Mucosa of stomach (tissue), 1 donor: ENCODE data around the gene TBC1D10A.

ENCODE experiments used
- H3K27me3 ChIP-seq: one replicate; pipeline ENCODE4 v1.7.0; 2013; ENCODE audit warnings: mild to moderate bottlenecking, low read length; ENCODE audit not compliant: control insufficient read depth, insufficient read depth
- H3K36me3 ChIP-seq: one replicate; pipeline ENCODE4 v1.7.0; 2013; ENCODE audit warnings: low read length; ENCODE audit not compliant: control insufficient read depth, insufficient read depth
- H3K4me1 ChIP-seq: one replicate; pipeline ENCODE4 v1.7.0; 2013; ENCODE audit warnings: mild to moderate bottlenecking, low read length; ENCODE audit not compliant: control insufficient read depth, insufficient read depth
- H3K4me3 ChIP-seq: one replicate; pipeline ENCODE4 v1.7.0; 2013; ENCODE audit warnings: low read length
- H3K9ac ChIP-seq: one replicate; pipeline ENCODE4 v1.7.0; 2013; ENCODE audit warnings: mild to moderate bottlenecking, low read length, moderate library complexity
- H3K9me3 ChIP-seq: one replicate; pipeline ENCODE4 v1.7.0; 2013; ENCODE audit warnings: mild to moderate bottlenecking, low read length, moderate library complexity; ENCODE audit not compliant: control insufficient read depth
- donor health status: Pancreatic carcinoma.

TBC1D10A gene

GRCh38 chr22:30326706-30327362, at the start of gene TBC1D10A:
TBC1D10A (minus strand) TSS chr22:30326941; CDS start chr22:30326881, 60 bp downstream.
- Histone ChIP-seq H3K9me3 (no peaks in the 10 kb centered on the region), H3K4me3 (peak within 1 kb of the TSS; percentile 92), H3K4me1 (peaks cover 27% of the 10 kb centered on the region), H3K9ac (peak within 1 kb of the TSS; percentile 84), H3K27me3 (no peaks in the 10 kb centered on the region), H3K36me3 (no peaks in the 10 kb centered on the region)

GRCh38 chr22:30375312-30375849, 48.6 kb upstream of the TBC1D10A start:
- Histone ChIP-seq H3K36me3 (no peaks in the 10 kb centered on the region), H3K9ac (no peak overlapping the region), H3K27me3 (no peaks in the 10 kb centered on the region), H3K4me3 (no peak overlapping the region), H3K4me1 (no peaks in the 10 kb centered on the region), H3K9me3 (no peaks in the 10 kb centered on the region)

- Histone ChIP-seq H3K9ac (no peak overlapping the region), H3K9me3 (no peaks in the 10 kb centered on the region), H3K4me1 (no peaks in the 10 kb centered on the region), H3K27me3 (no peaks in the 10 kb centered on the region), H3K36me3 (no peaks in the 10 kb centered on the region), H3K4me3 (no peak overlapping the region)
Measured at GRCh38 chr22:30373331-30374325, 46.9 kb upstream of the TBC1D10A start.

GRCh38 chr22:30372915-30373314, 46.2 kb upstream of the TBC1D10A start:
- no peak overlapping the region for H3K9ac ChIP-seq
- H3K36me3 ChIP-seq, result no peaks in the 10 kb centered on the region
- H3K9me3 ChIP-seq, result no peaks in the 10 kb centered on the region

GRCh38 chr22:30371981-30372380, 45.2 kb upstream of the TBC1D10A start:
- Histone ChIP-seq H3K9ac (no peak overlapping the region), H3K36me3 (no peaks in the 10 kb centered on the region), H3K9me3 (no peaks in the 10 kb centered on the region), H3K4me1 (no peaks in the 10 kb centered on the region), H3K27me3 (no peaks in the 10 kb centered on the region), H3K4me3 (no peak overlapping the region)

More at GRCh38 chr22:30372915-30373314, 46.2 kb upstream of the TBC1D10A start:
- Histone ChIP-seq H3K4me1 (no peaks in the 10 kb centered on the region), H3K4me3 (no peak overlapping the region), H3K27me3 (no peaks in the 10 kb centered on the region)

GRCh38 chr22:30371321-30371720, 44.6 kb upstream of the TBC1D10A start:
- Histone ChIP-seq H3K4me1 (no peaks in the 10 kb centered on the region), H3K27me3 (no peaks in the 10 kb centered on the region), H3K4me3 (no peak overlapping the region), H3K9ac (no peak overlapping the region), H3K9me3 (no peaks in the 10 kb centered on the region), H3K36me3 (no peaks in the 10 kb centered on the region)

- H3K9ac ChIP-seq, result no peak overlapping the region
- H3K36me3 ChIP-seq, result no peaks in the 10 kb centered on the region
- no peaks in the 10 kb centered on the region for H3K4me1 ChIP-seq
- no peaks in the 10 kb centered on the region for H3K9me3 ChIP-seq
- H3K4me3 ChIP-seq, result no peak overlapping the region
- H3K27me3 ChIP-seq, result no peaks in the 10 kb centered on the region
Measured at GRCh38 chr22:30370641-30371230, 44.0 kb upstream of the TBC1D10A start.

GRCh38 chr22:30368420-30368819, 41.7 kb upstream of the TBC1D10A start:
- H3K36me3 ChIP-seq, result no peaks in the 10 kb centered on the region
- H3K9me3 ChIP-seq, result no peaks in the 10 kb centered on the region
- H3K4me1 ChIP-seq, result no peaks in the 10 kb centered on the region
- no peak overlapping the region for H3K4me3 ChIP-seq
- H3K27me3 ChIP-seq, result no peaks in the 10 kb centered on the region
- no peak overlapping the region for H3K9ac ChIP-seq

- H3K9me3 ChIP-seq, result no peaks in the 10 kb centered on the region
- no peaks in the 10 kb centered on the region for H3K4me1 ChIP-seq
- no peak overlapping the region for H3K4me3 ChIP-seq
- no peak overlapping the region for H3K9ac ChIP-seq
- H3K36me3 ChIP-seq, result no peaks in the 10 kb centered on the region
- no peaks in the 10 kb centered on the region for H3K27me3 ChIP-seq
Measured at GRCh38 chr22:30365891-30366290, 39.1 kb upstream of the TBC1D10A start.

- Histone ChIP-seq H3K4me3 (no peak overlapping the region), H3K36me3 (no peaks in the 10 kb centered on the region), H3K4me1 (no peaks in the 10 kb centered on the region), H3K9me3 (no peaks in the 10 kb centered on the region), H3K9ac (no peak overlapping the region), H3K27me3 (no peaks in the 10 kb centered on the region)
Measured at GRCh38 chr22:30362651-30363281, 36.0 kb upstream of the TBC1D10A start.

- no peaks in the 10 kb centered on the region for H3K9me3 ChIP-seq
- H3K4me3 ChIP-seq, result no peak overlapping the region
- H3K4me1 ChIP-seq, result no peaks in the 10 kb centered on the region
- H3K36me3 ChIP-seq, result no peaks in the 10 kb centered on the region
- H3K9ac ChIP-seq, result no peak overlapping the region
- no peaks in the 10 kb centered on the region for H3K27me3 ChIP-seq
Measured at GRCh38 chr22:30361916-30362650, 35.3 kb upstream of the TBC1D10A start.
